ENCODE measurements around the gene PRSS12.
"Not testable (repeated sequence)": the region's sequence is repeated elsewhere in the genome, so short reads cannot be mapped to it uniquely, and the experiment has no call there.

PRSS12 gene

GRCh38 chr4:118278473-118279274 is 74.1 kb downstream of the PRSS12 start:
- peak; percentile 91 for DNase-seq (ENCODE audit: low spot score)

GRCh38 chr4:118277243-118277642 is 75.6 kb downstream of the PRSS12 start:
- DNase-seq (ENCODE audit: low spot score): no peak

- DNase-seq (ENCODE audit: low spot score): no peak
These were observed 76.2 kb downstream of the PRSS12 start for GRCh38 chr4:118276580-118276979.

GRCh38 chr4:118273642-118274041 is 79.2 kb downstream of the PRSS12 start:
- no peak for DNase-seq (ENCODE audit: low spot score)

- DNase-seq (ENCODE audit: low spot score): no peak
These were observed 81.0 kb downstream of the PRSS12 start for GRCh38 chr4:118271788-118272187.

- DNase-seq (ENCODE audit: low spot score): peak; percentile 54
These were observed 82.3 kb downstream of the PRSS12 start for GRCh38 chr4:118270492-118270891.

GRCh38 chr4:118268780-118269179 is 84.0 kb downstream of the PRSS12 start:
- DNase-seq (ENCODE audit: low spot score): no peak

GRCh38 chr4:118266145-118266496 is 86.7 kb downstream of the PRSS12 start:
- DNase-seq (ENCODE audit: low spot score): not testable (repeated sequence)

- no peak for DNase-seq (ENCODE audit: low spot score)
These were observed 87.3 kb downstream of the PRSS12 start for GRCh38 chr4:118265312-118266144.

- no peak for DNase-seq (ENCODE audit: low spot score)
These were observed 88.7 kb downstream of the PRSS12 start for GRCh38 chr4:118264096-118264495.

- DNase-seq (ENCODE audit: low spot score): no peak
These were observed 92.5 kb downstream of the PRSS12 start for GRCh38 chr4:118260309-118260708.

- no peak for DNase-seq (ENCODE audit: low spot score)
These were observed 93.7 kb downstream of the PRSS12 start for GRCh38 chr4:118259111-118259510.

GRCh38 chr4:118254368-118254767 is 98.4 kb downstream of the PRSS12 start:
- DNase-seq (ENCODE audit: low spot score): no peak

GRCh38 chr4:118249890-118250289 is 102.9 kb downstream of the PRSS12 start:
- no peak for DNase-seq (ENCODE audit: low spot score)

GRCh38 chr4:118237531-118237930 is 115.3 kb downstream of the PRSS12 start:
- no peak for DNase-seq (ENCODE audit: low spot score)

GRCh38 chr4:118235566-118236120 is 117.2 kb downstream of the PRSS12 start:
- no peak for DNase-seq (ENCODE audit: low spot score)
